PC-3 (cell line): ENCODE results near the gene ADK.

Experiments used
- CTCF ChIP-seq: fragments of 300-600 bp; sonication (generic); conservative IDR thresholded peaks from 2 replicates; pipeline ENCODE4 v1.5.1; 2017; ENCODE audit warnings: antibody characterized with exemption, low read depth, mild to moderate bottlenecking, low read length
- EZH2 ChIP-seq: fragments of 300-600 bp; sonication (generic); IDR thresholded peaks from one replicate; pipeline ENCODE4 v1.6.1; 2017; ENCODE audit warnings: antibody characterized with exemption, mild to moderate bottlenecking, low read length; ENCODE audit not compliant: unreplicated experiment
- EZH2phosphoT487 ChIP-seq: fragments of 300-600 bp; sonication (generic); IDR thresholded peaks from 2 replicates; pipeline ENCODE4 v1.6.1; 2018; ENCODE audit warnings: mild to moderate bottlenecking, antibody characterized with exemption, low read length, borderline replicate concordance

GRCh38 chr10:74641659-74642058 is 490.6 kb downstream of the ADK start:
- no peak for TF ChIP-seq EZH2
- TF ChIP-seq CTCF = no peak
- no peak for TF ChIP-seq EZH2phosphoT487
